NCI-H2227 treated with DMSO at 0.1 percent for 48 hours (cell line): ENCODE results near the gene RPL28.

Experiments used
- DNase-seq: peaks from one replicate; lab custom pipeline; 2025; lab: John Stamatoyannopoulos, UW

RPL28 gene

DNA sequence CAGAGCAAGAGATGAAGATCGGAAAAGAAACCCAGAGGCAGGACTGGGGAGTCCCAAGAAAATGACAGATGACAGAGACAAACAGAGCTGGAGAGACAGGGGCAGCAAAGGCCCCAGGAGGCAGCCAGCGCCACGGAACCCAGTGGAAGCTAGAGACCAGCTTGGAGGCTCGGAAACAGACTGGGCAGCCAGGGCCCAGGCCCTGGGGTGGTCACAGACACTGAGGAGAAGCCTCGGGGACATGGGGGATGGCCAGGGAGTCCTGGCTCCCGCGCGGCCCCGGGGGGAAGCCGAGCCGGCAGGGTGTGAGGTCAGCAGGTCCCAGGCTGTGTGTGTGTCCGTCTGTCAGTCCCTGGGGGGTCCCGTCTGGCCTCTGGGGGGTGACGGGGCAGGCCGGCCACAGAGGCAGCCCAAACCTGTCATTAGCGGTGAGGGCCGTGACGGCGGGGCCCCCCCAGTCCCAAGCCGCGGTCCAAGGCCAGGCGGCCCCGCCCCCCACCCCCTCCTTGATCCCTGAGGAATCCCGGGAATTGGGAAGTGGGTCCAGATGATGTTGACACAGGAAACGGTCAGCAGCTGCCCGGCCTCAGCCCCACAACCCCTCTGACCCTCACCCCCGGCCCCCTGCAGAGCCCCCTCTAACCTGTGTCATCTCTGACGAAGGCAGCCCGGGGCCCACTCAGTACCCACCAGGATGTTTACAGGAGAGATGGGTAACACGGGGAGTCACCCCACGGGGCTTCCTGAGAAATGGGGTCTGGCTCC lies 11.6 kb upstream of the RPL28 start:
- DNase-seq: no peak

- DNase-seq: no peak
These were observed 9.3 kb upstream of the RPL28 start, which contains the start of gene TMEM190 for GRCh38 chr19:55376241-55376933. TMEM190 (plus strand) TSS chr19:55376826; CDS start chr19:55376854, 28 bp downstream.

DNA sequence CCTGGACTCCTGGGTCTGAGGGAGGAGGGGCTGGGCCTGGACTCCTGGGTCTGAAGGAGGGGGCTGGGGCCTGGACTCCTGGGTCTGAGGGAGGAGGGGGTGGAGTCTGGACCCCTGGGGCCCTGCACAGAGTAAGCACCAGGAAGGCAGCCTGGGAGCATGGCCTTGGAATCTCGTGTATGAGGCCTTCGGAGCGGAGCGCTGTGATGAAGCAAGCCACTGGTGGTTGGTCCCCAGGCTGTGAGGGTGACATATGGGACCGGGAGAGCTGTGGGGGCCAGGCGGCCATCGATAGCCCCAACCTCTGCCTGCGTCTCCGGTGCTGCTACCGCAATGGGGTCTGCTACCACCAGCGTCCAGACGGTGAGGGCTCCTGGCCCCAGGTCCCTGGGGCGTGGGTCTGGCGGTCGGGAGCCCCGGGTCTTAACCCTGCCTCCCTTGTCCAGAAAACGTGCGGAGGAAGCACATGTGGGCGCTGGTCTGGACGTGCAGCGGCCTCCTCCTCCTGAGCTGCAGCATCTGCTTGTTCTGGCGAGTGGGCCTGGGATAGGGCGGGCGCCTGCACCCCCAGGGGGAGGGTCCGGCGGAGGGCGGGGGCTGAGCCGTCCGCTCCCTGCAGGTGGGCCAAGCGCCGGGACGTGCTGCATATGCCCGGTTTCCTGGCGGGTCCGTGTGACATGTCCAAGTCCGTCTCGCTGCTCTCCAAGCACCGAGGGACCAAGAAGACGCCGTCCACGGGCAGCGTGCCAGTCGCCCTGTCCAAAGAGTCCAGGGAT lies 8.2 kb upstream of the RPL28 start:
- DNase-seq: no peak

- no peak for DNase-seq
These were observed 6.6 kb upstream of the RPL28 start for GRCh38 chr19:55379174-55379573.

DNA sequence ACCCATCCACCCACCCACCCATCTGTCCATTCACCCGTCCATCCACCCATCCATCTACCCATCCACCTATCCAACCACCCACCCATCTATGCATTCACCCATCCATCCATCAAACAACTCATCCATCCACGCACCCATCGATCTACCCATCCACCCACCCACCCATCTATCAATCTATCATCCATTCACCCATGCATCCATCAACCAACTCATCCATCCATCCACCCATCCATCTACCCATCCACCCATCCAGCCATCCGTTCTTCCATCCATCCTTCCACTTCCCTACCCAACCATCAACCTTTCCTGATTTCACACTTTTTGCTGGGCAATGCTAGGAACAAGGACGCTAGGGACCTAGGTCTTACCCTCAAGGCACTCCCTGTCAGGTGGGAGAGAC lies 3.7 kb upstream of the RPL28 start:
- no peak for DNase-seq

GRCh38 chr19:55382522-55383054 lies 3.1 kb upstream of the RPL28 start:
- no peak for DNase-seq

DNA sequence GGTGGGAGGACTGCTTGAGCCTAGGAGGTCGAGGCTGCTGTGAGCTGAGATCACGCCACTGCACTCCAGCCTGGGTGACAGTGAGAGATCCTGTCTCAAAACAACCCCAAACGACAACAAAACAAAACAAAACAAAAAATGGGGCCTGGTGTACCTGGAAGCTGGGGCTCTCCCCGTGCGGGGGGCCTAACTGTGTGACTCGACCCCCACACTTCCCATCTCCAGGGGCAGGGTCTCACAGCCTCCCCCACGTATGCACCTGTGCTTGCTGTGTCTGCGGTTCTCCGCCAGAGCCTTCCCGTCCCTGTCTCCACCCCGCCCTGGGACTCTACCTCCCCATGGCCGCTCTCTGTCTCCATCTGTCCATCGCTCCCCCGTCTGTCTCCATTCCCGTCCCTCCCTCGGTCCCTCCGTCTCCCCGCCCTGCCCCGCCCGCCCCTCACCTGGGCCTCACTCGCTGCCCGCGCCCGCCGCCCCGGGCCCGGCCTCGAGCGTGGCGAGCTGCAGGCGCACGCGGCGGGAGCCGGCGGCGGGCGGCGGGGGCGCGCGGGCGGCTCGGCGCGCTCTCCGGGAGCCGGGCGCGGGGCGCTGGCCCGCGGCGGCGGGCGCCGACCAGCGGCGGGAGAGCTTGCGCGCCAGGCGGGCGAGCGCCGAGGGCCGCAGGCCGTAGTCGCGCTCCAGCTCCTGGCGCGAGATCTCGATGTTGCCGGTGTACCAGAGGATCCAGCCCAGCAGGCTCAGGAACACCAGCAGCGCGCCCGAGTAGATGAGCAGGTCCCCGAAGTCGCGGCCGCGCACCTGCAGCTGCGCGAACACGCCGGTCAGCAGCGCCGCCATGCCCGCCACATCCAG lies 2.2 kb upstream of the RPL28 start:
- DNase-seq: peak; percentile 74

- no peak for DNase-seq
These were observed 1.4 kb upstream of the RPL28 start, which contains the start of gene TMEM238 for GRCh38 chr19:55384131-55384919. TMEM238 (minus strand) TSS chr19:55384292; CDS start chr19:55384259, 33 bp downstream.

DNA sequence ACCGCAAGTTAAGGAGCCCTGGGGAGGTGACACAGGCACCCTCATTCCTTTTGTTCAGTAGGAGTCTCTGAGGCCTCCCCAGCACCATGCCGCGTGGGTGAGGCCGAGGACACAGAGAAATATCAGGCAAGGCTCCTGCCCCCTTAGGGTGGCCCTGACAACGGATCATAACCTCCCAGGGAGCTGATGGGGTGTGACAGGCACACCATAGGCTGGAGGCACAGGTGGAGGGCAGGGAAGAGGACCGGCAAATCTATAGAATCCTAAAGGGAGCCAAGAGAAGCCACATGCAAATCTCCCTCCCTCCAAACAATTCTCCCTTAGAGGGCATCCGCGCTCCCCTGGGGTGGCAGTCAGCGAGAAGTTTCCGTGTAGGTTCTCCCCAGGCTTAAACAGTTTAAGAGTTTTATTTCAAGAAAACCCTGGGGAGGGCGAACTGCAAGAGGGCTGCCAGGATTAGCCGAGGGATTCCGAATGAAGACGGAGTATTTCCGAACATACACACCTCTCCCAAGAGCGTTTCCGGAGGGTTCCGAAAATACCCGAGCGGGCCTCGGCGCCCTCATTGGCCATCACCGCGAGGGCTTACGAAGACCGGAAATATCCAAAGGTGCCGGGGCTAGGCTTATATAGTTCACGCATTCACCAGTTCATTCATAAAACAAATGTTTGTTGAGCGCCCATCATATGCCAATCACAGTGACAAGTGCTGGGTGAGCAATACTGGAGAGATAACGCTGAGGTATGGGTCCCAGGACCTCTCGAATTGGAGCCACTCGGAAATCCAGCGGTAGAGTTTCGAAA lies 610 bp upstream of the RPL28 start:
- peak; percentile 100 for DNase-seq

DNA sequence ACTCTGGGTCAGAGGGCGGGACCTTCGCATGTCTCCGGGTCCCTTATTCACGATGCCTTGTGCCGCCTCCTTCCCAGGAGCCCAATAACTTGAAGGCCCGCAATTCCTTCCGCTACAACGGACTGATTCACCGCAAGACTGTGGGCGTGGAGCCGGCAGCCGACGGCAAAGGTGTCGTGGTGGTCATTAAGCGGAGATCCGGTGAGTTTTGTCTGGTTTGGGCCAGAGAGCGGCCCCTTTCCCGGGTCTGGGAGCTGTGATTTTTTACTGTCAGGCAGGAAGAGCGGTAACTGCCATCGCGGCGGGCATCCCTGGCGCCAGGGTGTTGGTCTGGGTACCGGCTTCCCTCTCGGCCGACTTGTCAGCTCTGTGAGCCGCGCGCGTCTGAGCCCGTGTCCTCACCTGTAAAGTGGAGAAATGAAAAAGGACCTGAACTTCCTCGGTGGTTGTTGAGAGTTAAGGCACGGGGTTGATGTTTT lies 800 bp downstream of the RPL28 start:
- DNase-seq: no peak

DNA sequence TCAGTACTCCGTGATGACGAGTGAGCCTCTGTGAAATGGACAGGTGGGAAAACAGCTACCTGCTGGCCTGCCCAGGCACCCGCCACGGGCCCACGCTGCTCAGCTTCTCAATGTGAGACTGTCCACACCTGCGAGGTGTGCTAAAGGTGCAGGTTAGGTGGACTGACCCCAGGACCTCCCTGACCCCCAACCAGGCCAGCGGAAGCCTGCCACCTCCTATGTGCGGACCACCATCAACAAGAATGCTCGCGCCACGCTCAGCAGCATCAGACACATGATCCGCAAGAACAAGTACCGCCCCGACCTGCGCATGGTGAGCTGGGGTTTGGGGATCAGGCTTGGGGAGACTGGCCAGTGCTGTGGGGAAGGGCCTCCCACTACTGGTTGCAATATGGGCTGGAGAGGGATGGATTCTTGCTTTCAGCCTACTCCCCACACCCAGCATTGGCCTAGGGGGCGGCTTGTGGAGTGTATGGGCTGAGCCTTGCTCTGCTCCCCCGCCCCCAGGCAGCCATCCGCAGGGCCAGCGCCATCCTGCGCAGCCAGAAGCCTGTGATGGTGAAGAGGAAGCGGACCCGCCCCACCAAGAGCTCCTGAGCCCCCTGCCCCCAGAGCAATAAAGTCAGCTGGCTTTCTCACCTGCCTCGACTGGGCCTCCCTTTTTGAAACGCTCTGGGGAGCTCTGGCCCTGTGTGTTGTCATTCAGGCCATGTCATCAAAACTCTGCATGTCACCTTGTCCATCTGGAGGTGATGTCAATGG lies 2.2 kb downstream of the RPL28 start:
- DNase-seq: no peak

DNA sequence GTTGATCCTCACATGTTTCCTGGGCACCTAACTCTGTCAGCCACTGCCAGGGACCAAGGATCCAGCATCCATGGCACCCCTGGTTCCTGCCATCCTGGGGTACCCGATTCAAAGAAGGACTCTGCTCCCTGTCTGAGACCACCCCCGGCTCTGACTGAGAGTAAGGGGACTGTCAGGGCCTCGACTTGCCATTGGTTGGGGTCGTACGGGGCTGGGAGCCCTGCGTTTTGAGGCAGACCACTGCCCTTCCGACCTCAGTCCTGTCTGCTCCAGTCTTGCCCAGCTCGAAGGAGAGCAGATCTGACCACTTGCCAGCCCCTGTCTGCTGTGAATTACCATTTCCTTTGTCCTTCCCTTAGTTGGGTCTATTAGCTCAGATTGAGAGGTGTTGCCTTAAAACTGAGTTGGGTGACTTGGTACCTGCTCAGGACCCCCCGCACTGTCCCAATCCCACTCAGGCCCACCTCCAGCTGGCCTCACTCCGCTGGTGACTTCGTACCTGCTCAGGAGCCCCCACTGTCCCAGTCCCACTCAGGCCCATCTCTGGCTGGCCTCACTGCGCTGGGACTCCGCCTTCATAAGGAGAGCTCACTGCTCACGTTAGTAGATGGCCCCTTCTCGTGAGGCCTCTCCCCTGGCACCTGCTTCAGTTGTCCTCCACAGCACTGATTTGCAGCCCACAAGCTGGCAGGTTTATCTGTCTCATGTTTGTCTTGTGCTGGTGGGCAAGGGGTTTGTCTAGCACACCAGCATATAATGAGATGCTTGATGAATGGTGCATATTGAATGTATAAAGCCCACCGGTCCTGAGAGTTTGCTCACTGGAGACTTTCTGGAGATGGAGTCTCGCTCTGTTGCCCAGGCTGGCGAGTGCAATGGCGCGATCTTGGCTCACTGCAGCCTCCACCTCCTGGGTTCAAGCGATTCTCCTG lies 3.9 kb downstream of the RPL28 start:
- DNase-seq: no peak

DNA sequence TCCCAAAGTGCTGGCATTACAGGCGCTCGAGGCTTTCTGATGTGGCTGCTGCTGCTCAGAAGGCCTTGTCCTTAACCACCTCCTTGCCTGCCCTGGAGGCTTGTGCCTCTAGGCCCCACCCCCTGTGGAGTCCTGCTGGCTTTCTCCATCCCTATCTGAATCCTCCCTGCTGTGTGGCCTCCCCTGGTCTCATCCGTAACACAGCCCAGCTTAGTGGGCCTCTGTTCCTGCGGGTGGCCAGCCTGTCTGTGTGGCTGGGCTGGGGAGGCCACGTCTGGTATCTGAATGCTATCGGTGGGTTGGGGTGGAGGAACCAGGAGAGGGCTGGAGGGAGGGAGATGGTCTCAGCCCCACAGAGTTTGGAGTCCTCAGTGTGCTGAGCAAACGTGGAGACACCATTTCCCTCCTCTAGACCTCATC lies 4.7 kb downstream of the RPL28 start:
- no peak for DNase-seq

DNA sequence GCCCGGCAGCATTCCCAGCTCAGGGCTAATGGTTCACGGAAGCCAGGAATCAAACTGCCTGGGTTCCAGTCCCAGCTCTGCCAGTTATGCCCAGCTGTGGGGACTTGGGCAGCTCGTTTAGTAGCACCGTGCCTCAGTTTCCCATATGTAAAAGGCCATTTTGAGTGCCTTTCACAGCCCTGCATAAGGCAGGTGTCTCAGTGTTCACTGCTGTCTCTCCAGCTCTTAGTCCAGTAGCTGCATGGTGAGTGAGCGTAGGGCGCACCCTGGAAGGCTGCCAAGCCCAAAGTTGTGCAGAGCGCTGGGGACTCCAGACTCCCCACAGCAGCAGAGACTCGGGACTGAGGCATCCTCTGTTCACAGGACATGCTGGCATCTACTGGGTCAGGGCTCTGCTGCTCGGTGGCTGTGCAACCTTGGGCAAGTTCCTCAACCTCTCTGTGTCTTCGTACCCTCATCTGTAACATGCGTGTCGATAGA lies 5.5 kb downstream of the RPL28 start:
- no peak for DNase-seq

DNA sequence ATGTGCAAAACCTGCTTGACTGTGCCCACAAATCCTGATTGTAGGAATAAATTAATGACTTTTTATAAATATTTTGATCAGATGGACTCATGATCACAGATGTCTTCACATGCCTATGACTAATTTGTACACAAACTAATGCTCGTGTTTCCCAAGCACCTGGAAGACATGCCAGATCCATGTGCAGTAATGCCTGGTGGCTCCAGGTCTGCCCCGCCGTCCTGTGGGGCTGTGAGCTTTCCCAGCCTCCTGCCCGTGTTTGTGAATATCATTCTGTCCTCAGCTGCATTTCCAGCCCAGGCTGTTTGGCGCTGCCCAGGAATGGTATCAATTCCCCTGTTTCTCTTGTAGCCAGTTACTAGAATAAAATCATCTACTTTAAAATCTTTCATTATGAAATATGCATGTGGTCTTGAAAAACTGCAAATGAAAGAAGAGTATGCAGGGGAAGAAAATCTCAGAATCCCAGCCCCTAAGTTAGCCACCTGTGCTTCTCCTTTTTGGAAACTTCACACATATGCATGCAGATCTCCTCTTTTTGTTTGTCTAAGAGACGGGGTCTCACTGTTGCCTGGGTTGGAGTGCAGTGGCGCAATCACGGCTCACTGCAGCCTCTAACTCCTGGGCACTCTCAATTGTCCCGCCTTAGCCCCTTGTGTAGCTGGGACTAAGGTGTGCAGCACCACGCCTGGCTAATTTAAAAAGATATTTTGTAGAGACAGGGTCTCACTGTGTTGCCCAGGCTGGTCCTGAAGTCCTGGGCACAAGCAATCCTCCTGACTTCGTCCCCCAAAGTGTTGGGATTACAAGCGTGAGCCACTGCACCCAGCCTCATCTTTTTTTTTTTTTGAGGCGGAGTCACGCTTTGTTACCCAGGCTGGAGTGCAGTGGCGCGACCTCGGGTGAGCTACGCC lies 6.2 kb downstream of the RPL28 start:
- DNase-seq: no peak
